HG03460 (cell line): ENCODE results near the gene AGFG2.

Experiments used
- ATAC-seq: cut with Tn5 transposase; IDR thresholded peaks from one replicate; pipeline ENCODE4 v1.9.1; 2021; ENCODE audit not compliant: unreplicated experiment

AGFG2 gene

GRCh38 chr7:100568896-100569844, 30.2 kb downstream of the AGFG2 start:
- ATAC-seq = no peak

GRCh38 chr7:100570954-100571828, 32.2 kb downstream of the AGFG2 start:
- ATAC-seq = no peak

GRCh38 chr7:100571829-100572116, 32.8 kb downstream of the AGFG2 start:
- no peak for ATAC-seq

- no peak for ATAC-seq
Measured at GRCh38 chr7:100572281-100572948, 33.4 kb downstream of the AGFG2 start.

DNA sequence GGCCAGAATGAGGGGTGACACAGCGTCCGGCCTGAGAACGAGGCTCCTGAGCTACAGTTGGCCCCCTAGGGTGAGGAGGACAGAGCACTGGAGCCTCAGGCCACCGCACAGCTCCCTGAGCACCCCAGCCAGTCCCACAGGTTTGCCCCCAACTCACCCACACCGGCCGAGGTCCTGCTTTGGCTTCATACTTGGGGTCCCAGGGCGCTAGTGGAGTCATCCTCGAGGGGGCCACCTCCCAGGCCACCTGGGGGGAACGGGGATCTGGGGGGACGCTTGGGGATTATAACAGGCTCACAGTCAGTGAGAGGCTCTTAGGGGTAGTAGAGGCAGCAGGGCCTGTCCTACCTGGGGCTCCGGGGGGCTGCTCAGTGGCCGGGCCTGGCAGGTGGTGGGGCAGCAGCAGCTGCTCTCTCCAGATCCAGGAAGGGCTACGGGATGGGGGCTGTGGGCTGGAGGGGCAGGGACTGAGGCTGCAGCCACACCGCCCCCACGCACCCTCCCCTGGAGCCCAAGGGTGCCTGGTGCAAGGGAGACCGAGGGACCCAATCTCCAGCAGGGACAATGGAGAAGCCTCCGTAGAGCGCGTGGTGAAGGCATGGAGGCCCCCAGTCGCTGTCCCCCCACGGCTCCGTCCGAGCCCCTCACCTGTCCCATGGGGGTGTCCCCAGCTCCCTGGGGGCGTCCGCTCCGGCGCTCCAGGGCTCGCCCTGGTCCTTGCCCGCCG, 34.1 kb downstream of the AGFG2 start:
- ATAC-seq = no peak

DNA sequence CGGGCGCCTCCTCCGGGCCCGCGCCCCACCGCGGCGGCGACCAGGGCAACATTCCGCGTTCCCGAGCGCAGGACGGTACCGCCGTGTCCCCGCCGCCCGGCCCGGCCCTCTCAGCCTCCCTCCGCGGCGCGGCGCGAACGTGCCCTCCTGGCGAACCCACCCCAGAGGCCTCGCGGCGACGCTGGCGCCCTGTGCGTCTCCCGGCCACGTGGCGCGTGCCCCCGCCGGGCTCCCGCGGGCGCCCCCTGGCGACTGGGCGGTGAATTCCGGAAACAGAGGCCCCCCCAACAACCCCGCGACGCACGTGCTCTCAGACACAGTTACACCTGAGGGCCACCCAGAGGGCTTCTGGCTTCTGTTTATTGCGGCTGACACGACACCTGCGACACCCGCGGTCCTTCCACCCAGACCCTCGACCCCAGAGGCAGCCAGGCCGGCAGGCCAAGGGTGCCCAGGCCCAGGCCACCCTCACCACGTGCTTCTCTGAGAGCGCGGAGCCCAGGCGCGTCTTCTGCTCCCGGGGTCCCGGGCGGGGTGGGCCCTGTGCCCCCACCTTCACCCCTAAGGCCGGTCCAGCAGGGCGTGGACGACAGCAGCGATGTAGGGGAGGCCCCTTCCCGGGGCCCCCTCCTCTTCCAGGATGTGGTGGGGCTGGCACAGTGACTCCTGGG, 34.8 kb downstream of the AGFG2 start, which contains the start of gene SAP25:
Gene SAP25 (minus strand): TSS at position 210 of the 671 bp plus-strand sequence. CDS start 158 bp downstream, at position 52.
- no peak for ATAC-seq

- no peak for ATAC-seq
Measured at GRCh38 chr7:100574362-100575205, 35.6 kb downstream of the AGFG2 start.

- ATAC-seq = no peak
Measured at GRCh38 chr7:100575206-100575631, 36.2 kb downstream of the AGFG2 start.

GRCh38 chr7:100575746-100576383, 36.9 kb downstream of the AGFG2 start:
- no peak for ATAC-seq

DNA sequence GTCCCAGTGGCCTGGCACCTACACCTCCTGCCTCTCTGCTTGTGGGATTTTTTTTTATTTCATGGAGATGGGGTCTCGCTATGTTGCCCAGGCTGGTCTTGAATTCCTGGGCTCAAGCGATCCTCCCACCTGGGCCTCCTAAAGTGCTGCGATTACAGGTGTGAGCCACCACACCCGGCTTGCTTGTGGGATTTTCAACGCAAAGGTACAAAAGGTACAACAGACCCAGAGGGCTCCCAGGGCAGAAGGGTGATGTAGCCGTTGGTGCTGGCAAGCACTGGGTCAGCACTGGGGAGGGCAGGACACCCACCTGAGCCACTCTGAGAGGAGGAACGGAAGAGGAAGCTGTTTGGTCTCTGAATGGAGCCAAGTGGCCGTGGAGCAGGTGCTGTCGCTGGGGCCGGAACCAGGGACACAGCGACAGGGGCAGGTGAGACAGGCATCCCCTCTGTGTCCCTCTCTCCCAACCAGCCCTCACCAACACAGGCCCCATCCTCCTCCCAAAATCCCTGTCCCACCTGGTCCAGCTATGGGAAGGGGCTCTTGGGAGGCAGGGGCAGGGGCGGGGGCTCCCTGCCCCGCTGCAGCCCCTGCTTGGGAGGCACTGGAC, 37.5 kb downstream of the AGFG2 start:
- ATAC-seq = no peak

DNA sequence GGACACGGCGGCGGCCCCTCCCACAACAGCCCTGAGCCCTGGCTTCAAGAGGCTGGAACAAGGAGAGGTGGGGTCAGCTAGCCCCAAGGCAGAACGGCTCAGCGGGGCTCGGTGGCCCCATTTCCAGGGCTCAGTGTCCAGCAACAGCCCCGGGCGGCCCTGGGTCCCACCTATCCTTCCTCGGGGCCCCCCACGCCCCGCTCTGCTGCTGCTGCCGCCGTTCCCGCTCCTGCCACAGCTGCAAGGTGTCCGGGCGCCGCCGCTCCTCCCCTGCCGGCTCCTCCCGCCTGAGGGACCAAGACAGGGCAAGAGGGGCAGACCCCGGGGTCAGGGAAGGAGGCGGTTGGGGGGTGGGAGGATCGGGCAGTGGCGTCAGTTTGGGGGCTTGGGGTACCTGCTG, 38.1 kb downstream of the AGFG2 start:
- no peak for ATAC-seq

DNA sequence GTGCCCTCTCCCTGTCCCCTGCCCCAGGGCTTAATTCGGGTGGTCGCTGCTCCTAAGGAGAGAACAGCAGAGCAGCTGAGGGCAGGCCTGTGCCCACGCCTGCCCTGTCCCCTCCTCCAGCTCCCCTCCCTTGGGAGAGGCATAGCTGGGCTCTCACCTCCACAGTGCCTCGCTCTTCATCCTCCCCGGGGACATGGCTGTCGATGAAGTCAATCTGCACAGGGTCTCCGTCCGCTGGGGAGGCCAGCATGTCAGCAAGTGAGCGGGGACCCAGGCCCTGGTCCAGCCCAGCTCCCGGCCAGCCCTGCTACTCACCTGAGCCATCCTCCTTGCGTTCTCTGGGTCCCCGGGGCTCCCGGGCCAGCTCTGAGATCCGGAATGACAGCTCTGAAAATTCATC, 38.5 kb downstream of the AGFG2 start:
- ATAC-seq = no peak

DNA sequence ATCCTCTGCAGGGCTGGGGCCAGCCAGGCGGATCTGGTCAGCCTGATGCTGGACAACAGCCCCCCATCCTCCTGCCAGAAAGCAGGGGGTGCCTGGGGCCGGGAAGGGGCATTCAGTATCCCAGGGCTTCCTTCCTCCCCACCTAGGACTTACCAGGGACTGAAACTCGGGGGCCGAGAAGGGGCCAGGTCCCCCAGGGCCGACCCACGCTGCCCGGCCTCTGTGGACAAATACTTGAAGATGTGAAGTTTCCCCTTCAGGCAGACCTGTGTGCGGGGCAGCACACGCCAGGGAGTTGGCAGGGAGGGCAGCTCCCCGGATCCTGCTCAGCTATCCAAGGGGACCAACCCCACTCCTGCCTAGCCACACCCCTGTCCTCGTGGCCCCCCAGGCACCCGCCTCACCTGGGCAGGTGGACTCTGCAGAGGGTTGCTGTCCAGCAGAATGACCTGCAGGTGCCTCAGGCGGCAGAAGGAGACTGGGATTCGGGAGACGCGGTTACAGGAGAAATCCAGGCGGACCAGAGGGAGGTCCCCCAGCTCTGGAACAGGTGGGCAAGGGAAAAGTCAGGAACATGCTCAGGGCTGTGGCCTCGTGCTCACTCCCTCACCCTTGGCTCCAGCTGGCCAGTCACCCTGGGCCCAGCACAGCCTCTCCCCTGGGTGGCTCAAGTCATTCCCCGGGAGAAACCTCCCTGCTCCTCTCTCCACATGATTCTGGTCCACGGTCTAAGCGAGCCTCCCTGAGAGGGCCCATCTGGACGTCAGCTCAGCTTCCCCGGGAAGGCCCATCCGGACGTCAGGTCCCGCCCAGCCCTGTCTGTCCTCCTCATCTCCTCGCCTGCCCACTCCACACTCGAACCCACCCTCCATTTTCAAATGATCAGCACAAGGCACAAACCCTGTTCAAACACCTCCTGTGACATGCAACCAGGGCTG, 39.5 kb downstream of the AGFG2 start:
- no peak for ATAC-seq

GRCh38 chr7:100580466-100581283, 41.7 kb downstream of the AGFG2 start:
- ATAC-seq = no peak

GRCh38 chr7:100582041-100582579, 43.1 kb downstream of the AGFG2 start:
- no peak for ATAC-seq

DNA sequence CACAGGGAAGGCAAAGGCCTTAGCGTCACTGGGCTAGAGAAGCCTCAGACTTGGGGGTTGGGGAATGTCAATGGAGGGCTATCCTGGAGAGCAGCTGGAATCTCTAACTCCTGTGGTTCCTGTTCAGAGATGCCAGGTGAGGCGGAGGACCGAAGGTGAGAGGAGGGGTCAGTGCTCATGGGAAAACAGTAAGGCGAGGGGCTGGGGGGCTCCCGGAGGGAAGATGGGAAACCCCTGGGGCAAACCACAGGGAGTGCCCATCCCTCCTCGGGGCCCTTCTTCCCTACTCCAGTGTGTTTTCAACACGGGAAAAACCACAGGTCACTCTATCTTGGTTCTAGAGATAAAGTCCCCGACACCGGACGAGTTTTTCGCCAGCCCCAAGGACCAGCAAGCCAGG, 43.6 kb downstream of the AGFG2 start:
- no peak for ATAC-seq
